SK-N-SH (cell line): Measurements from ENCODE around the gene CAMSAP1. TPM values are rescaled to one million over a fixed set of nuclear protein-coding genes. Genes with fewer than 3 reads are reported as not detected.

Experiments used
- CTCF ChIA-PET: fragments of 300-600, 350-600 bp; formaldehyde crosslinking; extraction: SDS; loops from one replicate; lab custom pipeline; 2021; lab: Yijun Ruan, JAX
- POLR2A ChIA-PET: fragments of 350-600 bp; sonication (Branson Sonifier 250); formaldehyde crosslinking; extraction: SDS; loops from one replicate; lab custom pipeline; 2020; ENCODE audit warnings: antibody characterized with exemption, inconsistent platforms; lab: Yijun Ruan, JAX
- DNase-seq: peaks from one replicate; pipeline ENCODE4 v3.0.0; 2012
- H2AFZ ChIP-seq: fragments of 200-600 bp; sonication (generic); 2 replicates; pipeline ENCODE4 v1.8.1; 2016; ENCODE audit warnings: antibody characterized with exemption, mild to moderate bottlenecking, low read depth
- H3F3A ChIP-seq: fragments of 200-600 bp; sonication (generic); replicated peaks from 2 replicates; pipeline ENCODE3; 2016; ENCODE audit warnings: antibody characterized with exemption, mild to moderate bottlenecking; ENCODE audit not compliant: insufficient read depth
- H3K27ac ChIP-seq, 2 experiments: fragments of 200-500 bp in 1 of 2; fragments of 200-600 bp in 1 of 2; sonication (Bioruptor generic) in 1 of 2; sonication (generic), shearing (Covaris generic) in 1 of 2; 2 replicates each; pipeline versions ENCODE4 v1.5.1 to v1.6.1; 2014 to 2016; ENCODE audit warnings: low read depth in 2 of 2, inconsistent platforms in 1 of 2, low read length in 1 of 2, mild to moderate bottlenecking in 1 of 2, mixed read lengths in 1 of 2
- H3K27me3 ChIP-seq: fragments of 200-600 bp; sonication (generic), shearing (Covaris generic); 2 replicates; pipeline ENCODE4 v1.6.1; 2016; ENCODE audit warnings: mixed run types; ENCODE audit not compliant: insufficient read depth
- H3K36me3 ChIP-seq, 2 experiments: fragments of 200-500 bp in 1 of 2; fragments of 200-600 bp in 1 of 2; sonication (Bioruptor generic) in 1 of 2; sonication (generic) in 1 of 2; replicated peaks in 1 of 2; 2 replicates each; pipeline versions ENCODE3 to v1.5.1; 2014 to 2016; ENCODE audit warnings: low read length in 1 of 2, mild to moderate bottlenecking in 1 of 2; ENCODE audit not compliant: insufficient read depth in 2 of 2, control insufficient read depth in 1 of 2
- H3K4me1 ChIP-seq, 2 experiments: fragments of 200-500 bp in 1 of 2; fragments of 200-600 bp in 1 of 2; sonication (Bioruptor generic) in 1 of 2; sonication (generic), shearing (Covaris generic) in 1 of 2; 2 replicates each; pipeline versions ENCODE4 v1.5.1 to v1.6.1; 2014 to 2016; ENCODE audit warnings: low read depth in 1 of 2, low read length in 1 of 2, mixed run types in 1 of 2; ENCODE audit not compliant: insufficient read depth in 2 of 2, control insufficient read depth in 1 of 2
- H3K4me2 ChIP-seq: fragments of 200-600 bp; sonication (generic), shearing (Covaris generic); 2 replicates; pipeline ENCODE4 v1.6.1; 2017; ENCODE audit warnings: mixed run types
- H3K4me3 ChIP-seq, 2 experiments: fragments of 200-500 bp in 1 of 2; fragments of 200-600 bp in 1 of 2; sonication (Bioruptor generic) in 1 of 2; sonication (generic), shearing (Covaris generic) in 1 of 2; 2 replicates each; pipeline versions ENCODE4 v1.5.1 to v1.8.1; 2014 to 2016; ENCODE audit warnings: low read depth in 2 of 2, inconsistent platforms in 1 of 2, low read length in 1 of 2, mild to moderate bottlenecking in 1 of 2, mixed read lengths in 1 of 2, moderate library complexity in 1 of 2
- H3K79me2 ChIP-seq: fragments of 200-600 bp; sonication (generic); 2 replicates; pipeline ENCODE4 v1.8.1; 2017; ENCODE audit warnings: mild to moderate bottlenecking; ENCODE audit not compliant: insufficient read depth
- H3K9ac ChIP-seq: fragments of 200-600 bp; sonication (generic); 2 replicates; pipeline ENCODE4 v1.6.1; 2017; ENCODE audit warnings: mixed run types
- H3K9me2 ChIP-seq: fragments of 200-600 bp; sonication (generic); 2 replicates; pipeline ENCODE4 v1.6.1; 2017; ENCODE audit warnings: mixed run types
- H3K9me3 ChIP-seq: fragments of 200-600 bp; sonication (generic); 2 replicates; pipeline ENCODE4 v1.6.1; 2017; ENCODE audit warnings: mixed run types, mild to moderate bottlenecking, moderate library complexity
- H4K20me1 ChIP-seq: fragments of 200-600 bp; sonication (generic); 2 replicates; pipeline ENCODE4 v1.6.1; 2017; ENCODE audit warnings: mild to moderate bottlenecking, mixed run types; ENCODE audit not compliant: insufficient read depth
- CHD2 ChIP-seq: fragments of 150-350 bp; IDR thresholded peaks from 2 replicates; pipeline ENCODE4 v1.6.1; 2018; ENCODE audit warnings: low read length; ENCODE audit not compliant: partially characterized antibody
- FOSL2 ChIP-seq: IDR thresholded peaks from 2 replicates; pipeline ENCODE4 v1.4.0; 2012; ENCODE audit warnings: low read depth, mild to moderate bottlenecking, moderate library complexity, borderline replicate concordance
- GABPA ChIP-seq: IDR thresholded peaks from 2 replicates; pipeline ENCODE4 v1.4.0; 2012; ENCODE audit warnings: low read depth, mild to moderate bottlenecking
- NFIC ChIP-seq: IDR thresholded peaks from 2 replicates; pipeline ENCODE4 v1.4.0; 2012; ENCODE audit warnings: borderline replicate concordance
- TEAD4 ChIP-seq: IDR thresholded peaks from 2 replicates; pipeline ENCODE4 v1.4.0; 2012; ENCODE audit warnings: mild to moderate bottlenecking, borderline replicate concordance; ENCODE audit not compliant: insufficient read depth
- WGBS: methylation state at CpG from one replicate; pipeline ENCODE4 v1.1.6; 2017; ENCODE audit warnings: low lambda C conversion rate; 5-methylcytosine and 5-hydroxymethylcytosine counted together
- polyA plus RNA-seq, 3 experiments: library from polyadenylated mRNA; depleted of rRNA; stranded (reverse); fragments of >200 nt; gene quantifications; 2 replicates each; pipeline ENCODE4 v1.2.3, GENCODE V29; 2012
- TF ChIP-seq, protein P1 (sequence below): fragments of 150-350 bp; IDR thresholded peaks from 2 replicates; pipeline ENCODE4 v1.6.1; 2017; ENCODE audit warnings: antibody characterized with exemption, low read length, low read depth, borderline replicate concordance

The CAMSAP1 gene
- polyA plus RNA-seq, 1 of the 3 experiments (the other 2 are of a cell fraction), result 8.9 TPM

DNA sequence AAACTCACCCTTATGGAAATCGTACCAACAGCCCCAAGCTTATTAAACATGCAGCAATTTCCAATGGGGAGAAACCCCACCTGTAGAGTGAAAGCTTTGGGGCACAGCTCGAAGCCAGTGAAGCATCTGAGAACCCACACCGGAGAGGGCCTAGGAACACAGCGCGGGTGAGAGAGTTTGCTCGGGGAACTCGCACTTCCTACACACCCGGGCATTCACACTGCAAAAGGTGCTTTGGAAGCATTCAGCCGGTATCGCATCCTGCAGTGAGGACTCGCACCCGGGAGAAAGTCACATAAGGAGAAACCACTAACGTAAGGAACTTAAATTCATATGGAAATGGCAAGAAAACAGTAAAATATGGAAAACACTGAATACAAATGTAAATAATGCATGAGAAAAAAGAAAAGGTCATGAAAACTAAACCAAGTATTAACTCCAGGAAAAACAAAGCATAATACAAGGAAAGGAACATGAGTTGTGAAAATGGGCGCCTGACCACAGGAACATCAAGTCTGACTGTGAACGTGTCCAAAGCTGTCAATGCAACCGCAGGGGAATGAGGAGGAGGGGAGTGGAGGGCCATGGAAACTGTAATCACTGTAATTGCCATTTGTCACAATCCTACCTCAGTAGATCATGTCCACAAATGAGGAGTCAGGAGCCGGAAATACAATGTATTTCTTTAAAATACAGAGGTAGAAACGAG, 28.7 kb downstream of the CAMSAP1 start:
- H3K4me1 ChIP-seq, result peaks cover 0 to 21% of the 10 kb centered on the region in 2 experiments; a peak in 1 of 4 replicates
- no peak overlapping the region for H3K4me2 ChIP-seq
- ChIA-PET CTCF (interaction anchor here (1.6 kb wide), 1 partner anchor 14 kb away, joined by 4 read pairs; no protein-coding TSS in a partner anchor), POLR2A (no interaction called here)
- no peak overlapping the region for H2AFZ ChIP-seq
- H3K9me2 ChIP-seq, result no peaks in the 10 kb centered on the region
- TF ChIP-seq NFIC (no peak), FOSL2 (no peak), GABPA (no peak), TEAD4 (no peak), CHD2 (no peak)
- TF ChIP-seq, protein P1, sequence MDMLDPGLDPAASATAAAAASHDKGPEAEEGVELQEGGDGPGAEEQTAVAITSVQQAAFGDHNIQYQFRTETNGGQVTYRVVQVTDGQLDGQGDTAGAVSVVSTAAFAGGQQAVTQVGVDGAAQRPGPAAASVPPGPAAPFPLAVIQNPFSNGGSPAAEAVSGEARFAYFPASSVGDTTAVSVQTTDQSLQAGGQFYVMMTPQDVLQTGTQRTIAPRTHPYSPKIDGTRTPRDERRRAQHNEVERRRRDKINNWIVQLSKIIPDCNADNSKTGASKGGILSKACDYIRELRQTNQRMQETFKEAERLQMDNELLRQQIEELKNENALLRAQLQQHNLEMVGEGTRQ, result no peak
- H3K27me3 ChIP-seq, result no peaks in the 10 kb centered on the region
- DNase-seq, result no peak
- H3K36me3 ChIP-seq, result peaks cover 3 to 9% of the 10 kb centered on the region in 2 experiments
- no peaks in the 10 kb centered on the region for H3F3A ChIP-seq
- H3K79me2 ChIP-seq, result peaks cover 93% of the 10 kb centered on the region
- H3K9ac ChIP-seq, result no peak overlapping the region
- WGBS, result 95% methylated on average over 18 of the region's 18 CpGs
- H3K9me3 ChIP-seq, result no peaks in the 10 kb centered on the region
- H4K20me1 ChIP-seq, result peaks cover 93% of the 10 kb centered on the region
- no peak overlapping the region for H3K4me3 ChIP-seq
- no peak overlapping the region for H3K27ac ChIP-seq

DNA sequence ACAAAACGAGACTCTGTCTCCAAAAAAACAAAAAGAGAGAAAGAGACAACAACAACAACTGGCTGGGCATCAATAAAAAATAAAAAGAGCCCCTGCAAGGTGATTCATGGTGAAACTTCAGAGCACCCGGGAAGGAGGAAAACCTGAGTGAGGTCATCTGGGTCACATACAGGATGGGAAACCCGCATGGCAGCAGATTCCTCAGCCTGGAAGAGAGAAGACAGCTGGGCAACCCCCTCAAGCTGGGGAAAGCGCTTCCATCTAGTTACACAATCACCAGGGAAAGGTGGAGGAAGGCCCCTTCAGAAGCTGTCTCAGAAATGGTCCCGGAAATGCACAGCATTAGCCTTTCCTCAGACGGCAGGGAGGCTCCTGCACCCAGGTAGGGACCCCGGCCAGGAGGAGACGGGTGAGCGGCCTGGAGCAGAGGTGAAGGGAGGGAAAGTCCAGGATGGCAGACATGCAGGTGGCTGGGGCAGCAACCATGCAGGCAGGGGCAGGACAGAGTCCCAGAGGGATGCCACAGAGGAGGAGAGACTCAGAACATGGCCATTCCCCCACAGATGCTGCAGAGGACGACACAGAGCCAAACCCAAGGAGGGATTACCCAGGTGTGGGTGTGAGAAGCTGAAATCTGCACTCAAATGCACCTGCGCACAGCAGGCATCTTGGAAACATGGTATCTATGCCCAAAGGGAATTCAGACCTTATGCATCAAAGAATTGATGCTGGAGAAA, 29.4 kb downstream of the CAMSAP1 start:
- no peak overlapping the region for H3K9ac ChIP-seq
- TF ChIP-seq, protein P1, result no peak
- POLR2A ChIA-PET, result no interaction called here
- H2AFZ ChIP-seq, result no peak overlapping the region
- H3K9me3 ChIP-seq, result no peaks in the 10 kb centered on the region
- H3F3A ChIP-seq, result no peaks in the 10 kb centered on the region
- CTCF ChIA-PET, result interaction anchor here (0.8 to 1.6 kb wide), 2 partner anchors 13 to 245 kb away, joined by 3 to 4 read pairs; no protein-coding TSS in a partner anchor
- no peak overlapping the region for H3K27ac ChIP-seq
- H3K4me2 ChIP-seq, result no peak overlapping the region
- H3K27me3 ChIP-seq, result no peaks in the 10 kb centered on the region
- H3K4me3 ChIP-seq, result no peak overlapping the region
- peaks cover 3 to 9% of the 10 kb centered on the region in 2 experiments for H3K36me3 ChIP-seq
- no peak for DNase-seq
- H3K79me2 ChIP-seq, result peaks cover 92% of the 10 kb centered on the region
- peaks cover 0 to 15% of the 10 kb centered on the region in 2 experiments; a peak in 1 of 4 replicates for H3K4me1 ChIP-seq
- 89% methylated on average over 11 of the region's 11 CpGs for WGBS
- no peaks in the 10 kb centered on the region for H3K9me2 ChIP-seq
- H4K20me1 ChIP-seq, result peaks cover 89% of the 10 kb centered on the region
